ENCODE data around the gene ULK4.
"Not testable (repeated sequence)": the region's sequence is repeated elsewhere in the genome, so short reads cannot be mapped to it uniquely, and the experiment has no call there.

ULK4 gene

GRCh38 chr3:41307065-41307464 lies 654.8 kb downstream of the ULK4 start:
- no peak for DNase-seq (ENCODE audit: low read depth)

- no peak for DNase-seq (ENCODE audit: low read depth)
These were observed 657.3 kb downstream of the ULK4 start for GRCh38 chr3:41304593-41304992.

GRCh38 chr3:41302295-41302694 lies 659.6 kb downstream of the ULK4 start:
- DNase-seq (ENCODE audit: low read depth), result no peak

- DNase-seq (ENCODE audit: low read depth), result no peak
These were observed 660.4 kb downstream of the ULK4 start for GRCh38 chr3:41301548-41301947.

GRCh38 chr3:41299036-41299435 lies 662.9 kb downstream of the ULK4 start:
- no peak for DNase-seq (ENCODE audit: low read depth)

GRCh38 chr3:41297750-41298149 lies 664.2 kb downstream of the ULK4 start:
- no peak for DNase-seq (ENCODE audit: low read depth)

GRCh38 chr3:41296556-41296955 lies 665.3 kb downstream of the ULK4 start:
- no peak for DNase-seq (ENCODE audit: low read depth)

GRCh38 chr3:41295740-41296139 lies 666.2 kb downstream of the ULK4 start:
- DNase-seq (ENCODE audit: low read depth), result no peak

GRCh38 chr3:41293169-41293681 lies 668.7 kb downstream of the ULK4 start:
- DNase-seq (ENCODE audit: low read depth), result no peak

- no peak for DNase-seq (ENCODE audit: low read depth)
These were observed 671.2 kb downstream of the ULK4 start for GRCh38 chr3:41290736-41291135.

GRCh38 chr3:41290306-41290705 lies 671.6 kb downstream of the ULK4 start:
- DNase-seq (ENCODE audit: low read depth), result no peak

- DNase-seq (ENCODE audit: low read depth), result no peak
These were observed 673.1 kb downstream of the ULK4 start for GRCh38 chr3:41288785-41289184.

GRCh38 chr3:41286305-41286704 lies 675.6 kb downstream of the ULK4 start:
- DNase-seq (ENCODE audit: low read depth), result no peak

GRCh38 chr3:41284934-41285333 lies 677.0 kb downstream of the ULK4 start:
- not testable (repeated sequence) for DNase-seq (ENCODE audit: low read depth)

GRCh38 chr3:41277790-41278465 lies 684.0 kb downstream of the ULK4 start:
- DNase-seq (ENCODE audit: low read depth), result no peak

- no peak for DNase-seq (ENCODE audit: low read depth)
These were observed 685.7 kb downstream of the ULK4 start for GRCh38 chr3:41276191-41276590.

- no peak for DNase-seq (ENCODE audit: low read depth)
These were observed 686.8 kb downstream of the ULK4 start for GRCh38 chr3:41274944-41275668.

GRCh38 chr3:41272667-41273066 lies 689.2 kb downstream of the ULK4 start:
- DNase-seq (ENCODE audit: low read depth), result no peak

GRCh38 chr3:41267975-41268640 lies 693.8 kb downstream of the ULK4 start:
- DNase-seq (ENCODE audit: low read depth), result no peak

GRCh38 chr3:41265823-41266273 lies 696.1 kb downstream of the ULK4 start:
- no peak for DNase-seq (ENCODE audit: low read depth)

- DNase-seq (ENCODE audit: low read depth), result no peak
These were observed 696.8 kb downstream of the ULK4 start for GRCh38 chr3:41265011-41265545.

GRCh38 chr3:41260063-41260450 lies 701.8 kb downstream of the ULK4 start:
- DNase-seq (ENCODE audit: low read depth), result no peak
